ENCODE data around the gene GALM.
"Not testable (repeated sequence)": the region's sequence is repeated elsewhere in the genome, so short reads cannot be mapped to it uniquely, and the experiment has no call there.

Gene GALM

GRCh38 chr2:38711558-38711957 lies 45.6 kb downstream of the GALM start:
- no peak for DNase-seq (ENCODE audit: low spot score)

GRCh38 chr2:38712413-38712812 lies 46.5 kb downstream of the GALM start:
- no peak for DNase-seq (ENCODE audit: low spot score)

GRCh38 chr2:38712871-38713270 lies 47.0 kb downstream of the GALM start:
- DNase-seq (ENCODE audit: low spot score) = no peak

GRCh38 chr2:38713338-38713737 lies 47.4 kb downstream of the GALM start:
- DNase-seq (ENCODE audit: low spot score) = no peak

- DNase-seq (ENCODE audit: low spot score) = not testable (repeated sequence)
Measured at GRCh38 chr2:38714941-38715340, 49.0 kb downstream of the GALM start.

- no peak for DNase-seq (ENCODE audit: low spot score)
Measured at GRCh38 chr2:38716185-38716584, 50.3 kb downstream of the GALM start.

- no peak for DNase-seq (ENCODE audit: low spot score)
Measured at GRCh38 chr2:38718601-38719000, 52.7 kb downstream of the GALM start.

- no peak for DNase-seq (ENCODE audit: low spot score)
Measured at GRCh38 chr2:38719706-38720105, 53.8 kb downstream of the GALM start.

GRCh38 chr2:38720613-38721241 lies 54.8 kb downstream of the GALM start:
- DNase-seq (ENCODE audit: low spot score) = peak; percentile 78

GRCh38 chr2:38722271-38723061 lies 56.6 kb downstream of the GALM start:
- no peak for DNase-seq (ENCODE audit: low spot score)

GRCh38 chr2:38723173-38723572 lies 57.3 kb downstream of the GALM start:
- DNase-seq (ENCODE audit: low spot score) = no peak

GRCh38 chr2:38727661-38728060 lies 61.7 kb downstream of the GALM start:
- DNase-seq (ENCODE audit: low spot score) = no peak

GRCh38 chr2:38728694-38729093 lies 62.8 kb downstream of the GALM start:
- no peak for DNase-seq (ENCODE audit: low spot score)

- no peak for DNase-seq (ENCODE audit: low spot score)
Measured at GRCh38 chr2:38731090-38731489, 65.2 kb downstream of the GALM start.

GRCh38 chr2:38731684-38732221 lies 65.8 kb downstream of the GALM start:
- no peak for DNase-seq (ENCODE audit: low spot score)

GRCh38 chr2:38733300-38733971 lies 67.5 kb downstream of the GALM start:
- DNase-seq (ENCODE audit: low spot score) = no peak

- DNase-seq (ENCODE audit: low spot score) = no peak
Measured at GRCh38 chr2:38734299-38735058, 68.6 kb downstream of the GALM start.

GRCh38 chr2:38735999-38736320 lies 70.0 kb downstream of the GALM start:
- DNase-seq (ENCODE audit: low spot score) = no peak

GRCh38 chr2:38737000-38737698 lies 71.2 kb downstream of the GALM start:
- not testable (repeated sequence) for DNase-seq (ENCODE audit: low spot score)

- no peak for DNase-seq (ENCODE audit: low spot score)
Measured at GRCh38 chr2:38737925-38738324, 72.0 kb downstream of the GALM start.

GRCh38 chr2:38739524-38739923 lies 73.6 kb downstream of the GALM start:
- no peak for DNase-seq (ENCODE audit: low spot score)
